Hepatocyte (in vitro differentiated cells): ENCODE data around the gene SETBP1. TPM values are rescaled to one million over a fixed set of nuclear protein-coding genes. Genes with fewer than 3 reads are reported as not detected.

Experiments used
- DNase-seq: peaks from one replicate; pipeline ENCODE4 v3.0.0-alpha.2; 2016; ENCODE audit warnings: low spot score
- H2AFZ ChIP-seq: fragments of 200-600 bp; sonication (generic); 2 replicates; pipeline ENCODE4 v1.6.0; 2016; ENCODE audit warnings: antibody characterized with exemption, mild to moderate bottlenecking
- H3K27ac ChIP-seq: fragments of 200-600 bp; sonication (generic); 2 replicates; pipeline ENCODE4 v1.5.1; 2016; ENCODE audit warnings: mild to moderate bottlenecking
- H3K27me3 ChIP-seq: fragments of 200-600 bp; sonication (generic); 2 replicates; pipeline ENCODE4 v1.6.1; 2016
- H3K36me3 ChIP-seq: fragments of 200-600 bp; sonication (generic); replicated peaks from 2 replicates; pipeline ENCODE4 v1.5.1; 2016; ENCODE audit warnings: low read depth; ENCODE audit not compliant: insufficient read depth
- H3K4me1 ChIP-seq: fragments of 200-600 bp; sonication (generic); 2 replicates; pipeline ENCODE4 v1.5.1; 2016; ENCODE audit warnings: mild to moderate bottlenecking, moderate library complexity; ENCODE audit not compliant: insufficient read depth
- H3K4me2 ChIP-seq: fragments of 200-600 bp; sonication (generic); 2 replicates; pipeline ENCODE4 v1.6.0; 2016
- H3K4me3 ChIP-seq: fragments of 200-600 bp; sonication (generic); 2 replicates; pipeline ENCODE4 v1.5.1; 2016; ENCODE audit warnings: mild to moderate bottlenecking
- H3K79me2 ChIP-seq: fragments of 200-600 bp; sonication (generic); 2 replicates; pipeline ENCODE4 v1.6.0; 2017; ENCODE audit warnings: mild to moderate bottlenecking
- H3K9me2 ChIP-seq: fragments of 200-600 bp; sonication (generic); replicated peaks from 2 replicates; pipeline ENCODE4 v1.6.0; 2017; ENCODE audit warnings: mild to moderate bottlenecking; ENCODE audit not compliant: insufficient read depth
- H3K9me3 ChIP-seq: fragments of 200-600 bp; sonication (generic); 2 replicates; pipeline ENCODE4 v1.5.1; 2016; ENCODE audit warnings: low read depth, mild to moderate bottlenecking
- H4K20me1 ChIP-seq: fragments of 200-600 bp; sonication (generic); 2 replicates; pipeline ENCODE4 v1.6.0; 2016; ENCODE audit warnings: mild to moderate bottlenecking; ENCODE audit not compliant: insufficient read depth, poor library complexity, severe bottlenecking
- EZH2 ChIP-seq: fragments of 200-600 bp; sonication (generic); IDR thresholded peaks from 2 replicates; pipeline ENCODE4 v1.6.1; 2016; ENCODE audit warnings: antibody characterized with exemption, mild to moderate bottlenecking, borderline replicate concordance
- EZH2phosphoT487 ChIP-seq: fragments of 200-600 bp; sonication (generic); IDR thresholded peaks from one replicate; pipeline ENCODE4 v1.6.1; 2018; ENCODE audit warnings: antibody characterized with exemption, mild to moderate bottlenecking, low read depth, moderate library complexity; ENCODE audit not compliant: unreplicated experiment, severe bottlenecking
- WGBS: methylation state at CpG from one replicate; pipeline ENCODE4 v1.1.6; 2016; ENCODE audit warnings: low lambda C conversion rate; ENCODE audit errors: missing lambda C conversion rate; 5-methylcytosine and 5-hydroxymethylcytosine counted together
- polyA plus RNA-seq: library from polyadenylated mRNA; unstranded; fragments of >200 nt; fragmentation: Nextera tagmentation; extraction: Ambion mirVana; gene quantifications from 2 replicates; pipeline ENCODE4 v1.2.1, GENCODE V29; 2016
- total RNA-seq: library from RNA; depleted of rRNA; stranded (reverse); fragments of >200 nt; gene quantifications from 2 replicates; pipeline ENCODE4 v1.2.3, GENCODE V29; 2014
- TF ChIP-seq, protein P1 (sequence below): fragments of 200-600 bp; sonication (generic); IDR thresholded peaks from 2 replicates; pipeline ENCODE4 v1.5.1; 2016; ENCODE audit warnings: antibody characterized with exemption, mild to moderate bottlenecking; ENCODE audit not compliant: poor library complexity

SETBP1 gene
- total and polyA plus RNA-seq, 2 experiments from 2014 or later, result 10.3 to 21.1 TPM

DNA sequence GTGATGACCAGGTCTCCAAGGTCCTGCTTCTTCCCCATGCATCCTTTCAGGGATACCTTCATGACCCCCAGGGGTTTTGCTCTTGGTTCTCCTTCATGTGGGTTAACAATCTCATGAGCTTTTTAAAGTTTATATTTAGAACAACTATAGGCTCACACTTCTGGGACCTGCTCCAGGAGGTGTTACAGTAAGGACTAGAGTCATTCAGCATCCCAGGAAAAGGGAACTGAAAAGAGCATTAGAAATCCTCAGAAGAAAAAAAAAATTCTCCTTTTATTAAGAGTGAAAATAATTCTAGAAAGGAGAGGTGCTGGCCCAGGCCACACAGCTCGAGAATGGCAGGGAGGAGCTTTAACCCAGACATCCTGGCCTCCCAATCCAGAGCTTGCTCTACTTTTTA, 66.5 kb downstream of the SETBP1 start:
- H3K4me2 ChIP-seq, result no peak overlapping the region
- no peaks in the 10 kb centered on the region for H3K27me3 ChIP-seq
- H3K79me2 ChIP-seq, result peaks cover 64% of the 10 kb centered on the region
- WGBS, result 53% methylated on average over 1 of the region's 1 CpG
- H3K4me1 ChIP-seq, result peaks cover 17% of the 10 kb centered on the region
- H2AFZ ChIP-seq, result no peak overlapping the region
- TF ChIP-seq, protein P1, sequence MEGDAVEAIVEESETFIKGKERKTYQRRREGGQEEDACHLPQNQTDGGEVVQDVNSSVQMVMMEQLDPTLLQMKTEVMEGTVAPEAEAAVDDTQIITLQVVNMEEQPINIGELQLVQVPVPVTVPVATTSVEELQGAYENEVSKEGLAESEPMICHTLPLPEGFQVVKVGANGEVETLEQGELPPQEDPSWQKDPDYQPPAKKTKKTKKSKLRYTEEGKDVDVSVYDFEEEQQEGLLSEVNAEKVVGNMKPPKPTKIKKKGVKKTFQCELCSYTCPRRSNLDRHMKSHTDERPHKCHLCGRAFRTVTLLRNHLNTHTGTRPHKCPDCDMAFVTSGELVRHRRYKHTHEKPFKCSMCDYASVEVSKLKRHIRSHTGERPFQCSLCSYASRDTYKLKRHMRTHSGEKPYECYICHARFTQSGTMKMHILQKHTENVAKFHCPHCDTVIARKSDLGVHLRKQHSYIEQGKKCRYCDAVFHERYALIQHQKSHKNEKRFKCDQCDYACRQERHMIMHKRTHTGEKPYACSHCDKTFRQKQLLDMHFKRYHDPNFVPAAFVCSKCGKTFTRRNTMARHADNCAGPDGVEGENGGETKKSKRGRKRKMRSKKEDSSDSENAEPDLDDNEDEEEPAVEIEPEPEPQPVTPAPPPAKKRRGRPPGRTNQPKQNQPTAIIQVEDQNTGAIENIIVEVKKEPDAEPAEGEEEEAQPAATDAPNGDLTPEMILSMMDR, result no peak
- no peak for TF ChIP-seq EZH2phosphoT487
- TF ChIP-seq EZH2, result no peak
- H4K20me1 ChIP-seq, result no peaks in the 10 kb centered on the region
- H3K9me3 ChIP-seq, result no peaks in the 10 kb centered on the region
- H3K27ac ChIP-seq, result no peak overlapping the region
- no peaks in the 10 kb centered on the region for H3K36me3 ChIP-seq
- H3K4me3 ChIP-seq, result no peak overlapping the region
- DNase-seq, result no peak
- no peaks in the 10 kb centered on the region for H3K9me2 ChIP-seq

DNA sequence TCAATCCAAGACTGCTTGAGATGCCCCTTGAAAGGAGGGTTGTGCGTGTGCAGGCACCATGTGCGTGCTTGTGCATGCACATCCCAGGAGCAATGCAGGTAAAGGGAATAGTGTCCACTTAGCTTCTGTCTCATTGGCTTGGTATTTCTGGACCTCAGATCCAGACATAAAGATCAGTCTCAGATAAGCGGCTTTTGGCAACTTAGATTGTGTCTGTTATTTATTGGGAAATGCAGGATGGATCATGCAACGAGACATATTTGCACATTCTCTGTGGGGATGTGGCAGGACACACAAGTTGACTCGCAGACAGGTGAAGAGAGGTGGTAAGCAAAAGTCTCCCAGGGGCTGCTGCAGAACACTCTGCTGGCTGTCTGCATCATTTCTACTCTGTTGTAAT, 67.9 kb downstream of the SETBP1 start:
- Histone ChIP-seq H3K4me3 (no peak overlapping the region), H3K27ac (no peak overlapping the region), H3K4me2 (no peak overlapping the region), H3K36me3 (no peaks in the 10 kb centered on the region), H3K27me3 (no peaks in the 10 kb centered on the region), H3K79me2 (peaks cover 73% of the 10 kb centered on the region), H4K20me1 (no peaks in the 10 kb centered on the region), H3K9me2 (no peaks in the 10 kb centered on the region), H2AFZ (no peak overlapping the region), H3K9me3 (no peaks in the 10 kb centered on the region), H3K4me1 (peaks cover 6% of the 10 kb centered on the region)
- no peak for DNase-seq
- WGBS, result 80% methylated on average over 5 of the region's 5 CpGs
- TF ChIP-seq EZH2phosphoT487 (no peak), EZH2 (no peak)
- TF ChIP-seq, protein P1, result no peak

DNA sequence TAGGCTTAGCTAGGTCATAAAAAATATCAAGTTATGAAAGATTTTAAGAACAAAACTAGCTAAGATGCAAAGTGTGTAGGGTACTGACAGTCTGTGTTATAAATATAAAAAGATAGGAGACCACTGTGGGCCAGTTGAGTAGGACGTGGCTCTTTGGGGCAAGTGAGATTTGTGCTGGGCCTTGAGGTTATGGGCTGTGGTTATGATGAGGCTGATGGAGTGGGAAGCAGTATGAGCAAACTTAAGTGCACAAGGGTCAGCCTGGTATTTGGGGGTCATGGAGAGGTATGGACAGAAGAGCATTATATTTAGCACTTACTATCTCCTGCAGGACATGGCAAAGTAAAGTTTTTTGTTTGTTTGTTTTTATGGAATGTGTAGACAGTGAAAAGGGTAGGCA, 70.1 kb downstream of the SETBP1 start:
- H3K79me2 ChIP-seq, result peaks cover 65% of the 10 kb centered on the region
- no peak overlapping the region for H3K4me3 ChIP-seq
- no peak overlapping the region for H2AFZ ChIP-seq
- no peaks in the 10 kb centered on the region for H3K4me1 ChIP-seq
- H3K4me2 ChIP-seq, result no peak overlapping the region
- no peaks in the 10 kb centered on the region for H3K9me3 ChIP-seq
- TF ChIP-seq, protein P1, result no peak
- TF ChIP-seq EZH2phosphoT487 (no peak), EZH2 (no peak)
- no peak for DNase-seq
- H3K27me3 ChIP-seq, result no peaks in the 10 kb centered on the region
- H3K27ac ChIP-seq, result no peak overlapping the region
- H3K36me3 ChIP-seq, result no peaks in the 10 kb centered on the region
- WGBS, result 100% methylated on average over 1 of the region's 1 CpG
- H4K20me1 ChIP-seq, result no peaks in the 10 kb centered on the region
- no peaks in the 10 kb centered on the region for H3K9me2 ChIP-seq

DNA sequence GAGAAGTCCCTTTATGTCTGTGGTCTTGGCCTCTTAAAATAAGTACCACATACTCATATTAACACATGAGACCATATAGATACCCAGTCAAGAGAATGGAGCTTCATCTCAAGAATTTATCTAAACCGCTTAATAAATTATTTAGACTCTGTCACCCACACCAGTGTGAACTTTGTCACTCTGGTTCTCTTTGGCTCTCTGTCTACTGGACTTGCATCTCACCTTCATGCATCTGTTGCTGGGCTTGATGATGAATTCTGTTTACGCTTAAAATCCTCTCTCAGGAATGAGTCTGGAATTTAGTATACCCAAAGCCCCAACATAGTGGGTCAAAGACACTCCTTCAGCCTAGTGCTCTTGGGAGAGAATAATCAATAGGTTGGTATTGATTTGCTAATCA, 73.9 kb downstream of the SETBP1 start:
- Histone ChIP-seq H3K79me2 (peaks cover 55% of the 10 kb centered on the region), H3K27ac (no peak overlapping the region), H3K27me3 (no peaks in the 10 kb centered on the region), H3K36me3 (no peaks in the 10 kb centered on the region), H3K4me1 (no peaks in the 10 kb centered on the region), H2AFZ (no peak overlapping the region), H3K9me2 (no peaks in the 10 kb centered on the region), H3K4me2 (no peak overlapping the region), H4K20me1 (peaks cover 3% of the 10 kb centered on the region), H3K4me3 (no peak overlapping the region), H3K9me3 (no peaks in the 10 kb centered on the region)
- WGBS, result 98% methylated on average over 2 of the region's 2 CpGs
- DNase-seq, result no peak
- TF ChIP-seq, protein P1, result no peak
- TF ChIP-seq EZH2, result no peak
- TF ChIP-seq EZH2phosphoT487, result no peak
